Astrocyte (in vitro differentiated cells and primary cell): ENCODE measurements around the gene RBP5. TPM values are rescaled to one million over a fixed set of nuclear protein-coding genes. Genes with fewer than 3 reads are reported as not detected.

ENCODE experiments used
- DNase-seq: peaks from one replicate; pipeline ENCODE4 v3.0.0-alpha.2; 2010; ENCODE audit warnings: low read depth
- FAIRE-seq: peaks from 2 replicates; lab custom pipeline; 2011; peaks lifted over from hg19 to GRCh38; lab: Jason Lieb, UNC
- H2AFZ ChIP-seq: 2 replicates; pipeline ENCODE4 v1.6.0; 2012; ENCODE audit warnings: low read depth, low read length, inconsistent platforms
- H3K27ac ChIP-seq: 2 replicates; pipeline ENCODE4 v1.5.1; 2011; ENCODE audit warnings: low read depth, low read length, inconsistent platforms
- H3K27me3 ChIP-seq: 2 replicates; pipeline ENCODE4 v1.6.0; 2011; ENCODE audit warnings: low read length, inconsistent platforms; ENCODE audit not compliant: insufficient read depth
- H3K36me3 ChIP-seq: 2 replicates; pipeline ENCODE4 v1.5.1; 2011; ENCODE audit warnings: low read length, inconsistent platforms; ENCODE audit not compliant: insufficient read depth
- H3K4me1 ChIP-seq: 2 replicates; pipeline ENCODE4 v1.5.1; 2011; ENCODE audit warnings: low read length, inconsistent platforms; ENCODE audit not compliant: insufficient read depth
- H3K4me2 ChIP-seq: 2 replicates; pipeline ENCODE4 v1.6.0; 2012; ENCODE audit warnings: low read length, inconsistent platforms
- H3K4me3 ChIP-seq: 2 replicates; pipeline ENCODE4 v1.5.1; 2011; ENCODE audit warnings: low read depth, mild to moderate bottlenecking, low read length, inconsistent platforms; ENCODE audit not compliant: insufficient read depth
- H3K79me2 ChIP-seq: 2 replicates; pipeline ENCODE4 v1.6.0; 2012; ENCODE audit warnings: mild to moderate bottlenecking, low read length, inconsistent platforms; ENCODE audit not compliant: insufficient read depth
- H3K9ac ChIP-seq: 2 replicates; pipeline ENCODE4 v1.6.0; 2012; ENCODE audit warnings: mild to moderate bottlenecking, low read length, inconsistent platforms
- H3K9me3 ChIP-seq: 2 replicates; pipeline ENCODE4 v1.5.1; 2012; ENCODE audit warnings: low read depth, mild to moderate bottlenecking, low read length, inconsistent platforms; ENCODE audit not compliant: insufficient read depth
- H4K20me1 ChIP-seq: 2 replicates; pipeline ENCODE4 v1.6.0; 2012; ENCODE audit warnings: low read length, inconsistent platforms; ENCODE audit not compliant: insufficient read depth
- H3K27ac Mint-ChIP-seq: one replicate; pipeline ENCODE4 v1.8.0; 2021; ENCODE audit warnings: mild to moderate bottlenecking, mixed read lengths; ENCODE audit not compliant: unreplicated experiment
- H3K27me3 Mint-ChIP-seq: one replicate; pipeline ENCODE4 v1.8.0; 2021; ENCODE audit warnings: low read depth, mixed read lengths; ENCODE audit not compliant: unreplicated experiment
- H3K36me3 Mint-ChIP-seq: one replicate; pipeline ENCODE4 v1.8.0; 2021; ENCODE audit warnings: low read depth, mixed read lengths; ENCODE audit not compliant: unreplicated experiment
- H3K4me1 Mint-ChIP-seq: one replicate; pipeline ENCODE4 v1.8.0; 2021; ENCODE audit warnings: low read depth, mixed read lengths; ENCODE audit not compliant: unreplicated experiment
- H3K4me3 Mint-ChIP-seq: one replicate; pipeline ENCODE4 v1.8.0; 2021; ENCODE audit warnings: mild to moderate bottlenecking, moderate library complexity, mixed read lengths; ENCODE audit not compliant: unreplicated experiment
- H3K9me3 Mint-ChIP-seq: one replicate; pipeline ENCODE4 v1.8.0; 2021; ENCODE audit warnings: mild to moderate bottlenecking, mixed read lengths; ENCODE audit not compliant: unreplicated experiment
- CTCF ChIP-seq: IDR thresholded peaks from 2 replicates; pipeline ENCODE4 v1.5.1; 2011; ENCODE audit warnings: low read depth, mild to moderate bottlenecking, inconsistent platforms, low read length, moderate library complexity; ENCODE audit not compliant: insufficient read depth
- EZH2 ChIP-seq: IDR thresholded peaks from 2 replicates; pipeline ENCODE4 v1.6.1; 2012; ENCODE audit warnings: mild to moderate bottlenecking, low read length, inconsistent platforms; ENCODE audit not compliant: insufficient read depth
- total RNA-seq: library from RNA; stranded (reverse); gene quantifications from 2 replicates; pipeline ENCODE4 v1.2.1, GENCODE V29; 2021

The RBP5 gene
- total RNA-seq, 1 donor from 2014 or later: not detected

- FAIRE-seq: no peak
- DNase-seq: no peak
- H3K27me3 Mint-ChIP-seq: peaks cover 4% of the 10 kb centered on the region
- H3K4me3 Mint-ChIP-seq: no peak overlapping the region
- Histone ChIP-seq H4K20me1 (peaks cover 5% of the 10 kb centered on the region), H3K4me1 (no peaks in the 10 kb centered on the region), H2AFZ (no peak overlapping the region), H3K79me2 (peaks cover 3% of the 10 kb centered on the region), H3K4me3 (no peak overlapping the region), H3K27ac (no peak overlapping the region), H3K36me3 (no peaks in the 10 kb centered on the region), H3K9ac (no peak overlapping the region), H3K9me3 (no peaks in the 10 kb centered on the region), H3K27me3 (no peaks in the 10 kb centered on the region), H3K4me2 (no peak overlapping the region)
- H3K27ac Mint-ChIP-seq: no peak overlapping the region
- peaks cover 7% of the 10 kb centered on the region for H3K9me3 Mint-ChIP-seq
- no peak for TF ChIP-seq CTCF
- TF ChIP-seq EZH2: no peak
- no peaks in the 10 kb centered on the region for H3K4me1 Mint-ChIP-seq
- H3K36me3 Mint-ChIP-seq: peaks cover 23% of the 10 kb centered on the region
Measured at GRCh38 chr12:7101694-7102131, 27.0 kb downstream of the RBP5 start.

- peaks cover 20% of the 10 kb centered on the region for H3K36me3 Mint-ChIP-seq
- peaks cover 5% of the 10 kb centered on the region for H4K20me1 ChIP-seq
- FAIRE-seq (no peak), DNase-seq (no peak)
- peaks cover under 1% of the 10 kb centered on the region for H3K79me2 ChIP-seq
- H3K27me3 ChIP-seq: no peaks in the 10 kb centered on the region
- no peak overlapping the region for H3K9ac ChIP-seq
- H3K4me3 Mint-ChIP-seq: no peak overlapping the region
- H3K27ac ChIP-seq: no peak overlapping the region
- no peak overlapping the region for H3K27ac Mint-ChIP-seq
- no peak for TF ChIP-seq CTCF
- no peak for TF ChIP-seq EZH2
- no peaks in the 10 kb centered on the region for H3K9me3 ChIP-seq
- no peaks in the 10 kb centered on the region for H3K36me3 ChIP-seq
- no peaks in the 10 kb centered on the region for H3K4me1 ChIP-seq
- no peak overlapping the region for H3K4me3 ChIP-seq
- peaks cover 3% of the 10 kb centered on the region for H3K9me3 Mint-ChIP-seq
- no peaks in the 10 kb centered on the region for H3K4me1 Mint-ChIP-seq
- H3K4me2 ChIP-seq: no peak overlapping the region
- no peak overlapping the region for H2AFZ ChIP-seq
- peaks cover 4% of the 10 kb centered on the region for H3K27me3 Mint-ChIP-seq
Measured at GRCh38 chr12:7101047-7101693, 27.5 kb downstream of the RBP5 start.

- H3K4me3 Mint-ChIP-seq: no peak overlapping the region
- H3K27me3 ChIP-seq: no peaks in the 10 kb centered on the region
- no peaks in the 10 kb centered on the region for H3K36me3 ChIP-seq
- H3K9me3 Mint-ChIP-seq: peaks cover 3% of the 10 kb centered on the region
- no peaks in the 10 kb centered on the region for H3K4me1 ChIP-seq
- peaks cover 20% of the 10 kb centered on the region for H3K36me3 Mint-ChIP-seq
- no peaks in the 10 kb centered on the region for H3K4me1 Mint-ChIP-seq
- H3K27ac ChIP-seq: no peak overlapping the region
- H3K9ac ChIP-seq: no peak overlapping the region
- DNase-seq: no peak
- peaks cover 5% of the 10 kb centered on the region for H4K20me1 ChIP-seq
- H3K27ac Mint-ChIP-seq: no peak overlapping the region
- no peak overlapping the region for H3K4me3 ChIP-seq
- no peak overlapping the region for H3K4me2 ChIP-seq
- FAIRE-seq: no peak
- H3K79me2 ChIP-seq: no peaks in the 10 kb centered on the region
- no peaks in the 10 kb centered on the region for H3K9me3 ChIP-seq
- peaks cover 4% of the 10 kb centered on the region for H3K27me3 Mint-ChIP-seq
- no peak overlapping the region for H2AFZ ChIP-seq
- TF ChIP-seq CTCF: no peak
- TF ChIP-seq EZH2: no peak
Measured at GRCh38 chr12:7100239-7100638, 28.4 kb downstream of the RBP5 start.
